Keratinocyte (primary cell): ENCODE data around the gene ARSI. TPM values are rescaled to one million over a fixed set of nuclear protein-coding genes. Genes with fewer than 3 reads are reported as not detected.

ENCODE experiments used
- DNase-seq: peaks from one replicate; pipeline ENCODE4 v3.0.0-alpha.2; 2011; ENCODE audit warnings: low read depth, missing footprints, low spot score
- FAIRE-seq: peaks from 2 replicates; lab custom pipeline; 2011; peaks lifted over from hg19 to GRCh38; lab: Jason Lieb, UNC
- H2AFZ ChIP-seq: 2 replicates; pipeline ENCODE4 v1.6.0; 2012; ENCODE audit warnings: low read length, control low read depth, inconsistent platforms; ENCODE audit not compliant: control insufficient read depth
- H3K27ac ChIP-seq: 2 replicates; pipeline ENCODE4 v1.5.1; 2011; ENCODE audit warnings: low read length; ENCODE audit not compliant: control insufficient read depth, insufficient read depth
- H3K27me3 ChIP-seq: 3 replicates; pipeline ENCODE4 v1.6.0; 2011; ENCODE audit warnings: low read length; ENCODE audit not compliant: control insufficient read depth, insufficient read depth; ENCODE audit errors: extremely low read depth
- H3K36me3 ChIP-seq, 2 experiments: 2 replicates in 1 of 2; 3 replicates in 1 of 2; pipeline ENCODE4 v1.5.1; 2011; ENCODE audit warnings: low read length in 2 of 2, mild to moderate bottlenecking in 1 of 2; ENCODE audit not compliant: control insufficient read depth in 2 of 2, insufficient read depth in 2 of 2; ENCODE audit errors: extremely low read depth in 1 of 2
- H3K4me1 ChIP-seq: 3 replicates; pipeline ENCODE4 v1.5.1; 2011; ENCODE audit warnings: low read length; ENCODE audit not compliant: control insufficient read depth, insufficient read depth; ENCODE audit errors: extremely low read depth
- H3K4me2 ChIP-seq: 3 replicates; pipeline ENCODE4 v1.6.0; 2011; ENCODE audit warnings: low read depth, low read length; ENCODE audit not compliant: control insufficient read depth, insufficient read depth; ENCODE audit errors: extremely low read depth
- H3K4me3 ChIP-seq, 3 experiments: fragments of 200-600 bp in 1 of 3; sonication (generic) in 1 of 3; 2 replicates in 2 of 3; 3 replicates in 1 of 3; pipeline ENCODE4 v1.5.1; 2011 to 2016; ENCODE audit warnings: low read length in 3 of 3, mild to moderate bottlenecking in 3 of 3, control low read depth in 2 of 3, inconsistent platforms in 1 of 3, low read depth in 1 of 3, mixed read lengths in 1 of 3, mixed run types in 1 of 3, moderate library complexity in 1 of 3; ENCODE audit not compliant: control insufficient read depth in 2 of 3, insufficient read depth in 2 of 3; ENCODE audit errors: extremely low read depth in 1 of 3
- H3K79me2 ChIP-seq: 2 replicates; pipeline ENCODE4 v1.6.0; 2012; ENCODE audit warnings: low read length; ENCODE audit not compliant: control insufficient read depth, insufficient read depth
- H3K9ac ChIP-seq: 3 replicates; pipeline ENCODE4 v1.6.0; 2011; ENCODE audit warnings: low read length; ENCODE audit not compliant: control insufficient read depth, insufficient read depth; ENCODE audit errors: extremely low read depth
- H3K9me1 ChIP-seq: 3 replicates; pipeline ENCODE4 v1.6.0; 2011; ENCODE audit warnings: low read length; ENCODE audit not compliant: control insufficient read depth, insufficient read depth; ENCODE audit errors: extremely low read depth
- H3K9me3 ChIP-seq: 2 replicates; pipeline ENCODE4 v1.5.1; 2012; ENCODE audit warnings: low read depth, low read length; ENCODE audit not compliant: control insufficient read depth
- H4K20me1 ChIP-seq: 3 replicates; pipeline ENCODE4 v1.6.0; 2011; ENCODE audit warnings: low read length; ENCODE audit not compliant: control insufficient read depth, insufficient read depth; ENCODE audit errors: extremely low read depth
- CTCF ChIP-seq, 3 experiments: IDR thresholded peaks in 1 of 3; conservative IDR thresholded peaks in 1 of 3; optimal IDR thresholded peaks in 1 of 3; 2 replicates in 2 of 3; 3 replicates in 1 of 3; pipeline versions ENCODE3 to v1.5.1; 2011; ENCODE audit warnings: low read length in 3 of 3, mild to moderate bottlenecking in 3 of 3, moderate library complexity in 2 of 3, control low read depth in 1 of 3, inconsistent platforms in 1 of 3; ENCODE audit not compliant: insufficient read depth in 2 of 3; ENCODE audit errors: extremely low read depth in 1 of 3
- EZH2 ChIP-seq: IDR thresholded peaks from one replicate; pipeline ENCODE4 v1.6.1; 2012; ENCODE audit warnings: inconsistent platforms, mild to moderate bottlenecking, low read length, moderate library complexity
- dilution Hi-C: fragments of 300-500 bp; cut with MboI; formaldehyde crosslinking; loops from one replicate; pipeline ENCODE4 v1.7.0; 2020; ENCODE audit warnings: low sequenced_read_pairs; ENCODE audit not compliant: extremely low pct_ligation_motif_present
- polyA plus RNA-seq, 5 experiments: library from polyadenylated mRNA; depleted of rRNA in 3 of 5; stranded (reverse) in 3 of 5; stranded (forward) in 1 of 5; unstranded in 1 of 5; fragments of >200 nt; gene quantifications; 1 replicate in 1 of 5; 2 replicates in 3 of 5; 3 replicates in 1 of 5; pipeline versions ENCODE4 v1.2.1 to v1.2.3, GENCODE V29; 2011 to 2012; ENCODE audit warnings: missing spikeins in 2 of 5, low read depth in 1 of 5, low replicate concordance in 1 of 5

ARSI gene
- polyA plus RNA-seq, 1 donor (not counting 4 experiments of a cell fraction or from before 2014, with no cell fraction given): 1.7 TPM

- Histone ChIP-seq H3K9ac (no peak within 1 kb of the TSS), H3K9me3 (no peaks in the 10 kb centered on the region), H3K27me3 (peaks cover 5% of the 10 kb centered on the region), H3K4me1 (peaks cover 12% of the 10 kb centered on the region), H3K4me2 (no peak within 1 kb of the TSS), H3K27ac (no peak within 1 kb of the TSS), H3K36me3 (no peaks in the 10 kb centered on the region), H2AFZ (no peak within 1 kb of the TSS), H3K4me3 (no peak within 1 kb of the TSS), H3K79me2 (no peaks in the 10 kb centered on the region), H4K20me1 (no peaks in the 10 kb centered on the region), H3K9me1 (no peaks in the 10 kb centered on the region)
- no peak for FAIRE-seq
- dilution Hi-C loops: no loop called here
- no peak for DNase-seq
- TF ChIP-seq CTCF (optimal IDR thresholded peaks at IDR 0.05 in 1 of 3, IDR thresholded peaks at IDR 0.05 in 1 of 3, conservative IDR thresholded peaks at IDR 0.05 in 1 of 3; ENCODE audit: extremely low read depth in 1 of 3, insufficient read depth in 2 of 3, low read length in 3 of 3) (no peak), EZH2 (no peak)
These were observed 12.9 kb downstream of the ARSI start, which contains the start of gene CAMK2A for GRCh38 chr5:150289551-150290390. Gene CAMK2A, minus strand, starts transcription at chr5:150289773. Its CDS starts 148 bp downstream, at chr5:150289625.

GRCh38 chr5:150288791-150289190 lies 13.9 kb downstream of the ARSI start:
- no peaks in the 10 kb centered on the region for H3K36me3 ChIP-seq
- peaks cover 5% of the 10 kb centered on the region for H3K27me3 ChIP-seq
- no peak overlapping the region for H2AFZ ChIP-seq
- dilution Hi-C loops: no loop called here
- DNase-seq (no peak), FAIRE-seq (no peak)
- H3K4me2 ChIP-seq: no peak overlapping the region
- H3K79me2 ChIP-seq: no peaks in the 10 kb centered on the region
- TF ChIP-seq EZH2: no peak
- TF ChIP-seq CTCF (optimal IDR thresholded peaks at IDR 0.05 in 1 of 3, IDR thresholded peaks at IDR 0.05 in 1 of 3, conservative IDR thresholded peaks at IDR 0.05 in 1 of 3; ENCODE audit: extremely low read depth in 1 of 3, insufficient read depth in 2 of 3, low read length in 3 of 3): no peak
- H3K9me3 ChIP-seq: no peaks in the 10 kb centered on the region
- no peak overlapping the region for H3K27ac ChIP-seq
- H3K4me1 ChIP-seq: peaks cover 3% of the 10 kb centered on the region
- no peaks in the 10 kb centered on the region for H4K20me1 ChIP-seq
- no peak overlapping the region for H3K4me3 ChIP-seq
- no peak overlapping the region for H3K9ac ChIP-seq
- no peaks in the 10 kb centered on the region for H3K9me1 ChIP-seq
